HCT116 (cell line): Measurements from ENCODE around the gene LARP4. TPM values are rescaled to one million over a fixed set of nuclear protein-coding genes. Genes with fewer than 3 reads are reported as not detected.

Experiments used
- ATAC-seq: fragments of 200-7000 bp; cut with Tn5 transposase; 2 replicates; pipeline ENCODE4 v1.9.1; 2020; ENCODE audit warnings: mild to moderate bottlenecking, moderate library complexity
- BruUV-seq: library from RNA; stranded (reverse); fragments of 400-500 nt; replicated peaks from 2 replicates; lab custom pipeline; 2021; lab: Mats Ljungman, UMichigan
- CTCF ChIA-PET: fragments of 300-600 bp; sonication (Branson Sonifier 250); formaldehyde crosslinking; loops from one replicate; lab custom pipeline; 2021; ENCODE audit warnings: antibody characterized with exemption; lab: Charles Lee
- POLR2A ChIA-PET: fragments of 300-600, 350-600 bp; sonication (Branson Sonifier 250); formaldehyde crosslinking; loops from one replicate; lab custom pipeline; 2021; ENCODE audit warnings: antibody characterized with exemption; lab: Charles Lee
- RAD21 ChIA-PET, 2 experiments: fragments of 300-600 bp; sonication (Branson Sonifier 250); formaldehyde crosslinking; loops; one replicate each; lab custom pipeline; 2023; ENCODE audit warnings: low total read pairs in 2 of 2; ENCODE audit not compliant: uncharacterized antibody in 2 of 2, unreplicated experiment in 2 of 2, low non-redundant PET in 1 of 2; lab: Charles Lee
- DNase-seq: peaks from one replicate; pipeline ENCODE4 v3.0.0-alpha.2; 2010; ENCODE audit warnings: low read depth, low spot score
- H2AFZ ChIP-seq: fragments of 200-600 bp; shearing (Covaris generic), sonication (generic); 2 replicates; pipeline ENCODE4 v1.6.1; 2017; ENCODE audit warnings: low read depth, mixed run types, mixed read lengths, antibody characterized with exemption, low read length; ENCODE audit not compliant: poor library complexity, severe bottlenecking
- H3K27ac ChIP-seq: 2 replicates; pipeline ENCODE4 v1.5.1; 2012; ENCODE audit warnings: low read depth, low read length
- H3K27me3 ChIP-seq: fragments of 200-600 bp; sonication (generic); 2 replicates; pipeline ENCODE4 v1.6.1; 2016; ENCODE audit warnings: mixed run types, low read length, mixed read lengths; ENCODE audit not compliant: insufficient read depth
- H3K36me3 ChIP-seq, 2 experiments: fragments of 200-500 bp in 1 of 2; fragments of 200-600 bp in 1 of 2; sonication (Bioruptor generic) in 1 of 2; sonication (generic) in 1 of 2; 2 replicates each; pipeline versions ENCODE4 v1.5.1 to v1.6.1; 2014 to 2016; ENCODE audit warnings: low read length in 2 of 2, inconsistent platforms in 1 of 2, mixed read lengths in 1 of 2, mixed run types in 1 of 2; ENCODE audit not compliant: insufficient read depth in 2 of 2, control insufficient read depth in 1 of 2
- H3K4me1 ChIP-seq, 2 experiments: fragments of 200-600 bp in 1 of 2; sonication (generic) in 1 of 2; 2 replicates each; pipeline versions ENCODE4 v1.5.1 to v1.6.1; 2012 to 2017; ENCODE audit warnings: low read length in 2 of 2, inconsistent platforms in 1 of 2, mild to moderate bottlenecking in 1 of 2, mixed read lengths in 1 of 2, mixed run types in 1 of 2, moderate library complexity in 1 of 2; ENCODE audit not compliant: insufficient read depth in 2 of 2, control insufficient read depth in 1 of 2
- H3K4me2 ChIP-seq: fragments of 200-600 bp; sonication (generic); 2 replicates; pipeline ENCODE4 v1.6.1; 2017; ENCODE audit warnings: mixed run types, low read length, mixed read lengths
- H3K4me3 ChIP-seq, 2 experiments: fragments of 200-600 bp in 1 of 2; sonication (generic) in 1 of 2; replicated peaks in 1 of 2; 2 replicates each; pipeline ENCODE4 v1.5.1; 2011 to 2016; ENCODE audit warnings: low read length in 2 of 2, control low read depth in 1 of 2, low read depth in 1 of 2, mild to moderate bottlenecking in 1 of 2, mixed read lengths in 1 of 2, mixed run types in 1 of 2
- H3K79me2 ChIP-seq: fragments of 200-600 bp; sonication (generic); 2 replicates; pipeline ENCODE4 v1.6.1; 2017; ENCODE audit warnings: mild to moderate bottlenecking, mixed run types, low read length, moderate library complexity, mixed read lengths; ENCODE audit not compliant: insufficient read depth
- H3K9ac ChIP-seq: fragments of 200-600 bp; sonication (generic); 2 replicates; pipeline ENCODE4 v1.6.1; 2016; ENCODE audit warnings: low read length, mixed read lengths
- H3K9me2 ChIP-seq: fragments of 200-600 bp; sonication (generic), shearing (Covaris generic); 2 replicates; pipeline ENCODE4 v1.6.1; 2017; ENCODE audit warnings: mixed run types, mild to moderate bottlenecking, moderate library complexity; ENCODE audit not compliant: insufficient read depth
- H3K9me3 ChIP-seq, 2 experiments: fragments of 200-500 bp in 1 of 2; fragments of 200-600 bp in 1 of 2; sonication (Bioruptor generic) in 1 of 2; sonication (generic) in 1 of 2; 2 replicates each; pipeline ENCODE4 v1.6.1; 2014 to 2017; ENCODE audit warnings: low read length in 2 of 2, mixed read lengths in 2 of 2, inconsistent platforms in 1 of 2, low read depth in 1 of 2, mild to moderate bottlenecking in 1 of 2, mixed run types in 1 of 2, moderate library complexity in 1 of 2; ENCODE audit not compliant: control insufficient read depth in 1 of 2, insufficient read depth in 1 of 2
- H4K20me1 ChIP-seq: fragments of 200-600 bp; sonication (generic), shearing (Covaris generic); 2 replicates; pipeline ENCODE4 v1.6.1; 2017; ENCODE audit warnings: mixed run types, mild to moderate bottlenecking, moderate library complexity; ENCODE audit not compliant: insufficient read depth
- ATF3 ChIP-seq: IDR thresholded peaks from 2 replicates; pipeline ENCODE4 v1.6.1; 2012
- CBX3 ChIP-seq: IDR thresholded peaks from 2 replicates; pipeline ENCODE4 v1.6.1; 2012; ENCODE audit warnings: low read depth
- CEBPB ChIP-seq: IDR thresholded peaks from 2 replicates; pipeline ENCODE4 v1.6.1; 2012; ENCODE audit warnings: low read depth
- EZH2 ChIP-seq: fragments of 200-600 bp; sonication (generic); IDR thresholded peaks from 2 replicates; pipeline ENCODE4 v1.6.1; 2017; ENCODE audit warnings: antibody characterized with exemption, mixed run types
- EZH2phosphoT487 ChIP-seq: fragments of 200-600 bp; IDR thresholded peaks from 2 replicates; pipeline ENCODE4 v1.6.1; 2018; ENCODE audit warnings: antibody characterized with exemption, borderline replicate concordance
- JUND ChIP-seq: IDR thresholded peaks from 2 replicates; pipeline ENCODE4 v1.6.1; 2012
- MAX ChIP-seq: IDR thresholded peaks from 2 replicates; pipeline ENCODE4 v1.6.1; 2012
- POLR2A ChIP-seq: IDR thresholded peaks from 2 replicates; pipeline ENCODE4 v1.7.0; 2011; ENCODE audit warnings: borderline replicate concordance; ENCODE audit not compliant: insufficient read depth, insufficient read length; ENCODE audit errors: extremely low read depth
- POLR2AphosphoS5 ChIP-seq: IDR thresholded peaks from 2 replicates; pipeline ENCODE4 v1.6.1; 2011; ENCODE audit warnings: mild to moderate bottlenecking, low read depth, low read length, moderate library complexity
- RAD21 ChIP-seq: IDR thresholded peaks from 2 replicates; pipeline ENCODE4 v1.6.1; 2012; ENCODE audit warnings: low read depth, mild to moderate bottlenecking
- REST ChIP-seq: IDR thresholded peaks from 2 replicates; pipeline ENCODE4 v1.6.1; 2012; ENCODE audit warnings: low read depth
- SP1 ChIP-seq: IDR thresholded peaks from 2 replicates; pipeline ENCODE4 v1.6.1; 2012; ENCODE audit warnings: low read depth
- TCF7L2 ChIP-seq: IDR thresholded peaks from 2 replicates; pipeline ENCODE4 v1.7.0; 2011; ENCODE audit warnings: borderline replicate concordance, inconsistent platforms; ENCODE audit not compliant: insufficient read depth, insufficient read length; ENCODE audit errors: extremely low read depth
- ZBTB33 ChIP-seq: IDR thresholded peaks from 2 replicates; pipeline ENCODE4 v1.6.1; 2011; ENCODE audit warnings: mild to moderate bottlenecking, low read length, moderate library complexity; ENCODE audit not compliant: insufficient replicate concordance; ENCODE audit errors: extremely low read depth
- ZFX ChIP-seq: fragments of 450-650 bp; IDR thresholded peaks from 2 replicates; pipeline ENCODE4 v1.6.1; 2017
- intact Hi-C: fragments of 100-400 bp; cut with micrococcal nuclease; formaldehyde crosslinking; loops from 2 replicates; pipeline ENCODE4 v1.10.0; 2022
- total RNA-seq: library from RNA; stranded (reverse); gene quantifications from one replicate; pipeline ENCODE4 v1.2.1, GENCODE V29; 2021; ENCODE audit not compliant: unreplicated experiment

The LARP4 gene
- total RNA-seq, 1 experiment from 2014 or later: 76.3 TPM

- ChIA-PET POLR2A (no interaction called here), CTCF (no interaction called here), RAD21 (no interaction called here)
- Histone ChIP-seq H4K20me1 (no peaks in the 10 kb centered on the region), H3K27ac (no peak overlapping the region), H3K4me1 (no peaks in the 10 kb centered on the region), H3K36me3 (no peaks in the 10 kb centered on the region), H3K27me3 (no peaks in the 10 kb centered on the region), H3K4me2 (no peak overlapping the region), H3K9me3 (no peaks in the 10 kb centered on the region), H3K4me3 (no peak overlapping the region), H2AFZ (no peak overlapping the region), H3K9me2 (no peaks in the 10 kb centered on the region), H3K79me2 (no peaks in the 10 kb centered on the region), H3K9ac (no peak overlapping the region)
- no TSS peak for BruUV-seq
- TF ChIP-seq POLR2A (no peak), EZH2 (no peak), ZFX (no peak), CEBPB (no peak), ATF3 (no peak), MAX (no peak), RAD21 (no peak), JUND (no peak)
- intact Hi-C loops: no loop called here
- ATAC-seq (no peak), DNase-seq (no peak)
These were observed 19.8 kb upstream of the LARP4 start for GRCh38 chr12:50380761-50381325.

GRCh38 chr12:50387487-50387886 is 13.2 kb upstream of the LARP4 start:
- DNase-seq (no peak), ATAC-seq (no peak)
- CTCF ChIA-PET: no interaction called here
- peaks cover 9 to 19% of the 10 kb centered on the region in 2 experiments for H3K4me1 ChIP-seq
- H3K9me3 ChIP-seq: no peaks in the 10 kb centered on the region
- no peak overlapping the region for H3K4me2 ChIP-seq
- no peaks in the 10 kb centered on the region for H3K36me3 ChIP-seq
- no peak overlapping the region for H3K9ac ChIP-seq
- no peaks in the 10 kb centered on the region for H3K79me2 ChIP-seq
- RAD21 ChIA-PET: no interaction called here
- H3K9me2 ChIP-seq: no peaks in the 10 kb centered on the region
- POLR2A ChIA-PET: no interaction called here
- no peaks in the 10 kb centered on the region for H4K20me1 ChIP-seq
- H3K27ac ChIP-seq: no peak overlapping the region
- intact Hi-C loops: no loop called here
- BruUV-seq: no TSS peak
- H3K27me3 ChIP-seq: no peaks in the 10 kb centered on the region
- no peak overlapping the region for H3K4me3 ChIP-seq
- H2AFZ ChIP-seq: no peak overlapping the region
- TF ChIP-seq ZBTB33: no peak
- no peak for TF ChIP-seq CEBPB
- no peak for TF ChIP-seq POLR2A
- TF ChIP-seq SP1: no peak
- TF ChIP-seq REST: no peak
- TF ChIP-seq POLR2AphosphoS5: no peak
- no peak for TF ChIP-seq TCF7L2
- no peak for TF ChIP-seq ZFX
- no peak for TF ChIP-seq EZH2phosphoT487
- TF ChIP-seq MAX: no peak
- no peak for TF ChIP-seq CBX3
